Measurements from ENCODE around the gene SNU13.
"Not testable (repeated sequence)": the region's sequence is repeated elsewhere in the genome, so short reads cannot be mapped to it uniquely, and the experiment has no call there.

SNU13 gene

GRCh38 chr22:41676134-41676533 lies 12.5 kb downstream of the SNU13 start:
- DNase-seq: no peak

GRCh38 chr22:41674846-41675340 lies 13.8 kb downstream of the SNU13 start:
- DNase-seq: no peak

GRCh38 chr22:41672780-41673509 lies 15.7 kb downstream of the SNU13 start:
- no peak for DNase-seq

- DNase-seq: not testable (repeated sequence)
These were observed 16.6 kb downstream of the SNU13 start for GRCh38 chr22:41672096-41672495.

GRCh38 chr22:41668971-41669911 lies 19.4 kb downstream of the SNU13 start:
- DNase-seq: no peak

GRCh38 chr22:41664951-41665350 lies 23.7 kb downstream of the SNU13 start:
- DNase-seq: no peak

GRCh38 chr22:41664490-41664889 lies 24.2 kb downstream of the SNU13 start:
- DNase-seq: no peak

- not testable (repeated sequence) for DNase-seq
These were observed 25.1 kb downstream of the SNU13 start for GRCh38 chr22:41663594-41663993.

GRCh38 chr22:41661713-41662112 lies 27.0 kb downstream of the SNU13 start:
- DNase-seq: no peak

GRCh38 chr22:41661088-41661487 lies 27.6 kb downstream of the SNU13 start:
- no peak for DNase-seq

- DNase-seq: no peak
These were observed 28.3 kb downstream of the SNU13 start for GRCh38 chr22:41660416-41660815.

GRCh38 chr22:41659941-41660340 lies 28.7 kb downstream of the SNU13 start:
- DNase-seq: no peak

GRCh38 chr22:41658869-41659268 lies 29.8 kb downstream of the SNU13 start:
- DNase-seq: no peak

- DNase-seq: no peak
These were observed 31.0 kb downstream of the SNU13 start for GRCh38 chr22:41657709-41658108.

- DNase-seq: no peak
These were observed 32.1 kb downstream of the SNU13 start for GRCh38 chr22:41656556-41656955.

GRCh38 chr22:41654322-41654721 lies 34.3 kb downstream of the SNU13 start:
- DNase-seq: no peak

- no peak for DNase-seq
These were observed 37.8 kb downstream of the SNU13 start for GRCh38 chr22:41650821-41651220.

- DNase-seq: no peak
These were observed 38.4 kb downstream of the SNU13 start for GRCh38 chr22:41650229-41650628.

- DNase-seq: no peak
These were observed 40.2 kb downstream of the SNU13 start for GRCh38 chr22:41648432-41648831.

GRCh38 chr22:41647771-41648170 lies 40.9 kb downstream of the SNU13 start:
- no peak for DNase-seq

- DNase-seq: no peak
These were observed 46.1 kb downstream of the SNU13 start for GRCh38 chr22:41642331-41643110.

- no peak for DNase-seq
These were observed 46.8 kb downstream of the SNU13 start for GRCh38 chr22:41641854-41642253.

- no peak for DNase-seq
These were observed 49.9 kb downstream of the SNU13 start for GRCh38 chr22:41638748-41639147.
